HG02588 (cell line): ENCODE results near the gene ADGRL3.
"Not testable (repeated sequence)": the region's sequence is repeated elsewhere in the genome, so short reads cannot be mapped to it uniquely, and the experiment has no call there.

Experiments
- ATAC-seq: cut with Tn5 transposase; IDR thresholded peaks from one replicate; pipeline ENCODE4 v1.9.1; 2021; ENCODE audit warnings: mild to moderate bottlenecking, moderate library complexity; ENCODE audit not compliant: unreplicated experiment

The ADGRL3 gene

GRCh38 chr4:61336488-61336887, 136.4 kb downstream of the ADGRL3 start:
- no peak for ATAC-seq

- ATAC-seq = no peak
These were observed 136.8 kb downstream of the ADGRL3 start for GRCh38 chr4:61336916-61337315.

- ATAC-seq = no peak
These were observed 141.9 kb downstream of the ADGRL3 start for GRCh38 chr4:61342061-61342460.

GRCh38 chr4:61350932-61351331, 150.8 kb downstream of the ADGRL3 start:
- ATAC-seq = no peak

GRCh38 chr4:61356696-61357095, 156.6 kb downstream of the ADGRL3 start:
- no peak for ATAC-seq

GRCh38 chr4:61359301-61359700, 159.2 kb downstream of the ADGRL3 start:
- no peak for ATAC-seq

- ATAC-seq = not testable (repeated sequence)
These were observed 172.7 kb downstream of the ADGRL3 start for GRCh38 chr4:61372817-61373216.

GRCh38 chr4:61373901-61374440, 173.8 kb downstream of the ADGRL3 start:
- ATAC-seq = no peak

- ATAC-seq = no peak
These were observed 174.3 kb downstream of the ADGRL3 start for GRCh38 chr4:61374447-61374891.

GRCh38 chr4:61375301-61375700, 175.2 kb downstream of the ADGRL3 start:
- ATAC-seq = no peak

GRCh38 chr4:61376301-61376700, 176.2 kb downstream of the ADGRL3 start:
- no peak for ATAC-seq

GRCh38 chr4:61379406-61379805, 179.3 kb downstream of the ADGRL3 start:
- ATAC-seq = no peak

GRCh38 chr4:61380865-61381264, 180.7 kb downstream of the ADGRL3 start:
- no peak for ATAC-seq

GRCh38 chr4:61385256-61385655, 185.1 kb downstream of the ADGRL3 start:
- ATAC-seq = no peak

GRCh38 chr4:61387372-61387771, 187.2 kb downstream of the ADGRL3 start:
- ATAC-seq = not testable (repeated sequence)

- no peak for ATAC-seq
These were observed 189.5 kb downstream of the ADGRL3 start for GRCh38 chr4:61389640-61390039.

GRCh38 chr4:61395754-61396153, 195.6 kb downstream of the ADGRL3 start:
- ATAC-seq = no peak

GRCh38 chr4:61397174-61397573, 197.0 kb downstream of the ADGRL3 start:
- no peak for ATAC-seq

- no peak for ATAC-seq
These were observed 200.4 kb downstream of the ADGRL3 start for GRCh38 chr4:61400439-61401038.

- ATAC-seq = no peak
These were observed 201.6 kb downstream of the ADGRL3 start for GRCh38 chr4:61401771-61402170.

GRCh38 chr4:61405307-61405706, 205.2 kb downstream of the ADGRL3 start:
- ATAC-seq = no peak

GRCh38 chr4:61406677-61407076, 206.6 kb downstream of the ADGRL3 start:
- no peak for ATAC-seq
